ENCODE measurements around the gene PRDX5. TPM values are rescaled to one million over a fixed set of nuclear protein-coding genes. Genes with fewer than 3 reads are reported as not detected.

The PRDX5 gene
- total RNA-seq, 1 experiment from 2014 or later: 165 TPM

DNA sequence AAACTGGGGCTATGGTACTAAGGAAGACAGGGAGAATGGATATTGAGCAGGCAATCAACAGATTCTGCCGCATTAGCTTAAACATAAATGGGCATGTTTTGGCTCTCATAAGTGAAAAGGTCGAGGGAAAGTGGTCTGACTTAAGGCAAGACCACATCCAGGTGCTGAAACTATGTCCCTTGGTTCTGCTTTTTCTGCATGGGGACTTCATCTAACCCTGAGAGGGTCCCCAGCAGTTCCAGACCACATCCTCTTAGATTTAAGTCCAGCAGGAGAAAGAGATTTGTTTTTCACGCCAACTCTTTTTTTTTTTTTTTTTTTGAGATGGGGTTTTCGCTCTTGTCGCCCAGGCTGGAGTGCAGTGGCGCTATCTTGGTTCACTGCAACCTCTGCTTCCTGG lies 46.5 kb downstream of the PRDX5 start:
- H3K4me3 Mint-ChIP-seq (ENCODE audit: low read depth, unreplicated experiment): no peak overlapping the region
- DNase-seq: no peak
- no TSS peak for BruUV-seq (replicated peaks)
- CTCF ChIA-PET: interaction anchor here (1.3 kb wide), 1 partner anchor 10 kb away, joined by 3 read pairs; no protein-coding TSS in a partner anchor
- peaks cover 74% of the 10 kb centered on the region for H3K36me3 Mint-ChIP-seq (ENCODE audit: insufficient read depth, unreplicated experiment)
- TF ChIP-seq, protein P1, sequence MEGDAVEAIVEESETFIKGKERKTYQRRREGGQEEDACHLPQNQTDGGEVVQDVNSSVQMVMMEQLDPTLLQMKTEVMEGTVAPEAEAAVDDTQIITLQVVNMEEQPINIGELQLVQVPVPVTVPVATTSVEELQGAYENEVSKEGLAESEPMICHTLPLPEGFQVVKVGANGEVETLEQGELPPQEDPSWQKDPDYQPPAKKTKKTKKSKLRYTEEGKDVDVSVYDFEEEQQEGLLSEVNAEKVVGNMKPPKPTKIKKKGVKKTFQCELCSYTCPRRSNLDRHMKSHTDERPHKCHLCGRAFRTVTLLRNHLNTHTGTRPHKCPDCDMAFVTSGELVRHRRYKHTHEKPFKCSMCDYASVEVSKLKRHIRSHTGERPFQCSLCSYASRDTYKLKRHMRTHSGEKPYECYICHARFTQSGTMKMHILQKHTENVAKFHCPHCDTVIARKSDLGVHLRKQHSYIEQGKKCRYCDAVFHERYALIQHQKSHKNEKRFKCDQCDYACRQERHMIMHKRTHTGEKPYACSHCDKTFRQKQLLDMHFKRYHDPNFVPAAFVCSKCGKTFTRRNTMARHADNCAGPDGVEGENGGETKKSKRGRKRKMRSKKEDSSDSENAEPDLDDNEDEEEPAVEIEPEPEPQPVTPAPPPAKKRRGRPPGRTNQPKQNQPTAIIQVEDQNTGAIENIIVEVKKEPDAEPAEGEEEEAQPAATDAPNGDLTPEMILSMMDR (IDR thresholded peaks at IDR 0.05; ENCODE audit: unreplicated experiment): no peak
- peaks cover 25% of the 10 kb centered on the region for H3K4me1 Mint-ChIP-seq (ENCODE audit: low read depth, unreplicated experiment)
- intact Hi-C loops (cut with micrococcal nuclease; ENCODE audit: unreplicated experiment): no loop called here
- no peaks in the 10 kb centered on the region for H3K9me3 Mint-ChIP-seq (ENCODE audit: low read depth, unreplicated experiment)
- no peak overlapping the region for H3K27ac Mint-ChIP-seq (ENCODE audit: unreplicated experiment)
- H3K27me3 Mint-ChIP-seq (ENCODE audit: unreplicated experiment): no peaks in the 10 kb centered on the region

DNA sequence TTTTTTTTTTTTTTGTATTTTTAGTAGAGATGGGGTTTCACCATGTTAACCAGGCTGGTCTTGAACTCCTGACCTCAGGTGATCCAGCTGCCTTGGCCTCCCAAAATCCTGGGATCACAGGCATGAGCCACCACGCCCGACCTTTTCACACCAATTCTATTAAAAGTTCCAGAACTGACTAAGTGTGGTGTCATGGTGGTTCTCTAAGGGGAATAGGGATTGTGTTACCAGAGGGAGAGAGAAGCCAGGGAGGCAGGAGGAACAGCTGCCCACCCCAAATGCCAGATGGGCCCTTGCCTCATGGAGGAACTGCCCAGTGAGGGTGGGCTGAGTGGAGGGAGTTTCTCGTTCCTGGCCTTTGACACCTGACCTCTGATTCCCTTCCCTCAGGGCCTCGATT lies 47.0 kb downstream of the PRDX5 start:
- no peaks in the 10 kb centered on the region for H3K9me3 Mint-ChIP-seq (ENCODE audit: low read depth, unreplicated experiment)
- intact Hi-C loops (cut with micrococcal nuclease; ENCODE audit: unreplicated experiment): no loop called here
- no peak overlapping the region for H3K27ac Mint-ChIP-seq (ENCODE audit: unreplicated experiment)
- BruUV-seq (replicated peaks): no TSS peak
- H3K4me3 Mint-ChIP-seq (ENCODE audit: low read depth, unreplicated experiment): no peak overlapping the region
- no peak for DNase-seq
- TF ChIP-seq, protein P1 (IDR thresholded peaks at IDR 0.05; ENCODE audit: unreplicated experiment): no peak
- peaks cover 20% of the 10 kb centered on the region for H3K4me1 Mint-ChIP-seq (ENCODE audit: low read depth, unreplicated experiment)
- peaks cover 74% of the 10 kb centered on the region for H3K36me3 Mint-ChIP-seq (ENCODE audit: insufficient read depth, unreplicated experiment)
- H3K27me3 Mint-ChIP-seq (ENCODE audit: unreplicated experiment): no peaks in the 10 kb centered on the region
- CTCF ChIA-PET: interaction anchor here (1.3 kb wide), 1 partner anchor 10 kb away, joined by 3 read pairs; no protein-coding TSS in a partner anchor

DNA sequence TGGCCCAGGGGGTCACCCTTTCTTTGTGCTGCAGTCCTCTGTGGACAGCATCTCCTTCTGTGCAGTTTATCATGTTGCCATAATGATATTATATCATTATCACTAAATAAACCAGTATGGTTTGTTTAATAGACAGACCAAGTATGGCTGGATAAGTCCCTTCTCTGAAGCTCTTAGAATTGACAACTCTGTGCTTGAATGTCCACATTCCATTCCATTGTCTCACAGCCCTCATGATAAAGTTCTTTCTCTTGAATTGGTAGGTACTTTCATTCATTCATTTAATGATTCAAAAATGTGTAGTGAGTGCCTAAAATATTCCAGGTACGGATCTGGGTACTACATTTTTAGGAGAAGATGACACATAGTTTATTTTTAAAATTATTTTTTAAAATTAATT lies 48.8 kb downstream of the PRDX5 start:
- TF ChIP-seq, protein P1 (IDR thresholded peaks at IDR 0.05; ENCODE audit: unreplicated experiment): no peak
- H3K36me3 Mint-ChIP-seq (ENCODE audit: insufficient read depth, unreplicated experiment): peaks cover 71% of the 10 kb centered on the region
- H3K4me1 Mint-ChIP-seq (ENCODE audit: low read depth, unreplicated experiment): peaks cover 9% of the 10 kb centered on the region
- peak overlapping the region; percentile 74 for H3K27ac Mint-ChIP-seq (ENCODE audit: unreplicated experiment)
- CTCF ChIA-PET: no interaction called here
- H3K4me3 Mint-ChIP-seq (ENCODE audit: low read depth, unreplicated experiment): no peak overlapping the region
- BruUV-seq (replicated peaks): no TSS peak
- H3K27me3 Mint-ChIP-seq (ENCODE audit: unreplicated experiment): no peaks in the 10 kb centered on the region
- H3K9me3 Mint-ChIP-seq (ENCODE audit: low read depth, unreplicated experiment): no peaks in the 10 kb centered on the region
- intact Hi-C loops (cut with micrococcal nuclease; ENCODE audit: unreplicated experiment): no loop called here
- no peak for DNase-seq

DNA sequence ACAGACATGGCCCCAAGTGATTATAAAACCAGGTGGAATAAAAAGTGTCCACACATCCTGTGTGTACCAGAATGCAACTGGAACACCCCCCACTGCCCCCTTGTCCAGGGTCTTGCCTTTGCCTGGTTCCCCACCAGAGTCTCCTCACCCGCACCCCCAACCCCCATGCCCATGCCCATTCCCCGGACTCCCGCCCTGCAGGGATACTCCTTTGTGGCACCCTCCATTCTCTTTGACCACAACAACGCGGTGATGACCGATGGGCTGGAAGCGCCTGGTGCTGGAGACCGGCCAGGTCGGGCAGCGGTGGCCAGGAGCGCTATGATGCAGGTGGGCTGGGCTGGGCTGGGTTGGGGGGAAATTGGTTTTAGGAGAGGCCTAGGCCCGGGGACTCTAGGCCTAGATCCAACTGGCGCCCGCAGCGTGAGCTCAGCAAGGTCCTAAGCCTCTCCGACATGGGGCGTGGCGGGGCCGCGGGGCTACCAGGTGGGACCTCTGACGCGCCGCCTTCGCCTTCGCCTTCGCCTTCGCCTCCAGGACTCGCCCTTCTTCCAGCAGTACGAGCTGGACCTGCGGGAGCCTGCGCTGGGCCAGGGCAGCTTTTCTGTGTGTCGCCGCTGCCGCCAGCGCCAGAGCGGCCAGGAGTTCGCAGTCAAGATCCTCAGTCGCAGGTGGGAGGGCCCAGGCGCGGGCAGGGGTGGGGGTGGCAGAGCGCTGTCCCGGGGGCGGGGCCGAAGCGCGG lies 50.2 kb downstream of the PRDX5 start:
- intact Hi-C loops (cut with micrococcal nuclease; ENCODE audit: unreplicated experiment): no loop called here
- TF ChIP-seq, protein P1 (IDR thresholded peaks at IDR 0.05; ENCODE audit: unreplicated experiment): no peak
- H3K9me3 Mint-ChIP-seq (ENCODE audit: low read depth, unreplicated experiment): no peaks in the 10 kb centered on the region
- no peaks in the 10 kb centered on the region for H3K27me3 Mint-ChIP-seq (ENCODE audit: unreplicated experiment)
- no peak for DNase-seq
- CTCF ChIA-PET: no interaction called here
- H3K4me3 Mint-ChIP-seq (ENCODE audit: low read depth, unreplicated experiment): no peak overlapping the region
- H3K27ac Mint-ChIP-seq (ENCODE audit: unreplicated experiment): no peak overlapping the region
- BruUV-seq (replicated peaks): no TSS peak
- H3K36me3 Mint-ChIP-seq (ENCODE audit: insufficient read depth, unreplicated experiment): peaks cover 76% of the 10 kb centered on the region
- H3K4me1 Mint-ChIP-seq (ENCODE audit: low read depth, unreplicated experiment): peaks cover 16% of the 10 kb centered on the region

Data from Calu3 (cell line).